HUES64 (cell line): Measurements from ENCODE around the gene PRR18.

Source experiments
- H3K27ac ChIP-seq: 2 replicates; pipeline ENCODE4 v1.7.0; 2013; ENCODE audit warnings: low read depth, low read length, inconsistent platforms
- H3K27me3 ChIP-seq: 2 replicates; pipeline ENCODE4 v1.6.1; 2013; ENCODE audit warnings: mild to moderate bottlenecking, low read length; ENCODE audit not compliant: insufficient read depth
- H3K36me3 ChIP-seq: 2 replicates; pipeline ENCODE4 v1.6.1; 2013; ENCODE audit warnings: mild to moderate bottlenecking, low read length; ENCODE audit not compliant: insufficient read depth
- H3K4me1 ChIP-seq: 2 replicates; pipeline ENCODE4 v1.6.1; 2013; ENCODE audit warnings: mild to moderate bottlenecking, low read length, moderate library complexity; ENCODE audit not compliant: insufficient read depth
- H3K4me3 ChIP-seq: 2 replicates; pipeline ENCODE4 v1.5.1; 2013; ENCODE audit warnings: mild to moderate bottlenecking, low read length, moderate library complexity
- H3K9ac ChIP-seq: 2 replicates; pipeline ENCODE4 v1.6.1; 2013; ENCODE audit warnings: mild to moderate bottlenecking, low read depth, low read length
- H3K9me3 ChIP-seq: 2 replicates; pipeline ENCODE4 v1.6.1; 2013; ENCODE audit warnings: low read depth, low read length; ENCODE audit not compliant: insufficient read depth
- WGBS: fragments of 150-250, 120-280 bp; methylation state at CpG from one replicate; pipeline ENCODE4 v1.1.7; 2013; ENCODE audit warnings: missing lambda C conversion rate; 5-methylcytosine and 5-hydroxymethylcytosine counted together

Gene PRR18

DNA sequence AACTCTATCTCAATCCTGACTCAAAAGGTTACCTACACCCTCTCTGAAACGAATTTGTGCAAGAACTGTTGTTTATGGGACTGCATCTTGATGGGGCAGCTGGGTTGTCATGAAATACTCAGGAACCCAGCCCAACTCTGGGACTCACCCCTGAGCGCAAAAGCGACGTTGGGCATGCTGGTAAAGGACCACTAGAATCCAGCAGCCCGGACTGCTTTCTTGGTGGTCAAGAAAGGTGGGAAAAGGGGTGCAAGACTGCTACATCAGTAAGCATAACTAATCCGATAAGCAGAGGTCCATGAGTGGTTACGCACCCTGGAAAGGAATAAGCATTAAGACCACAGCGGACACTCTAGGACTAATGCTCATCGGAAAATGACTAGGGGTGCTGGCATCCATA is 6.3 kb upstream of the PRR18 start:
- H3K9ac ChIP-seq, result no peak overlapping the region
- H3K27ac ChIP-seq, result no peak overlapping the region
- H3K36me3 ChIP-seq, result peaks cover 2% of the 10 kb centered on the region; the same call in 1 of the 2 replicates
- peaks cover 20% of the 10 kb centered on the region for H3K27me3 ChIP-seq
- H3K4me1 ChIP-seq, result peaks cover 6% of the 10 kb centered on the region
- WGBS, result 88% methylated on average over 7 of the region's 9 CpGs
- no peaks in the 10 kb centered on the region for H3K9me3 ChIP-seq
- H3K4me3 ChIP-seq, result no peak overlapping the region

DNA sequence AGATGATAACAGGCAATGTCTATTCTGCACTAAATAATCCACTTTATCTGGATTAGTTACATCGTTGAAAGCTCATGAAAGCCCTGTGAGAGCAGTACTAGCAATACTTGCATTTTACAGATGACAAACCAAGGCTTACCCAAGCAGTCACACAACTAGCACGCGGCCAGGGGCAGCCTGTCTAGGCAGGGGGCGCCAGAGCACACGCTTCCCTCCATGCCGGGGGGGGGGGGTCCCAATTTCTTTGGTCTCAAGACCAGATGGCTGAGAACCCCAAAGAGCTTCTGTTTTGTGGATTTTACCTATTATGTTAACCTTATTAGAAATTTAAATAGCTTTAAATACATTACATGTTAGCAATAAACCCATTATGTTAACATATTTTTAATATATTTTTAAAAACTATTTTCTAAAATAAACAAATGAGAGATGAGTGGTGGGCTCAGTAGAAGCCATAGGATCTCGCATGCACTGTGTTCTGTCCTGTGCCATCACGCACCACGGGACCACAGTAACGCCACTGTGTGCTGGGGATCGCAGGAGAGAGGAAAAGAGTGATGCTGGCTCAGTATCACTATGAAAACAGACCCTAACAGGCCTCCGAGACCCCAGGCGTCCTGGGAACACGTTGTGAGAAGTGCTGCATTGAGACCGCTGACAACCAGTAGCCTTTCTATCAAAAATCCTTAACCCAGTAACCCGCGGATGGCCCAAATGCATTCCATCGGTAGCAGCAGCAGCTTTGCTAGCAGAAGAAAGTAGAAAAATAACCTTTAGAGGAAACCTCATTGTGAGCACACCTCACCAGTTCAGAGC is 5.3 kb upstream of the PRR18 start:
- Histone ChIP-seq H3K9me3 (no peaks in the 10 kb centered on the region), H3K4me3 (no peak overlapping the region), H3K27ac (no peak overlapping the region), H3K27me3 (peaks cover 29% of the 10 kb centered on the region), H3K9ac (no peak overlapping the region), H3K36me3 (no peaks in the 10 kb centered on the region), H3K4me1 (peaks cover 12% of the 10 kb centered on the region)
- WGBS, result 55% methylated on average over 18 of the region's 18 CpGs

DNA sequence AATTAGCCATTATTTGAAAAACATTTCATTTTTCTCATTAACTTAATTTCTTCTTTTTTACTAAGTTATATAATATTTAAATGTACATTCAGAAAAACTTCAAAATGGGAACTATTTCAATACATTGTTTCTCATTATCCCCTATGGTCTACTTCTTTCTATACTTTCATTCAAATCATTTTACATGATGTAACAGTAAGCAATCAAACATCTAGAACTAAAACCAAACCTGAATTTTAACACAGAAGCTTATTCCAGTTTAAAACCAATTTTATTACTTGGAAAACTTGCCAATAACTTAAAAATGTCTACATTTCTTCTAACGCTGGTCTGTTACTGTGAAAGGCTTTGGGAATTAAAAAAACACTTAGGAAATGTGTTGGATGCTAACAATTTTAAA is 4.6 kb upstream of the PRR18 start:
- Histone ChIP-seq H3K9ac (no peak overlapping the region), H3K27ac (no peak overlapping the region), H3K27me3 (peaks cover 36% of the 10 kb centered on the region), H3K4me1 (peaks cover 12% of the 10 kb centered on the region), H3K4me3 (no peak overlapping the region), H3K36me3 (no peaks in the 10 kb centered on the region), H3K9me3 (no peaks in the 10 kb centered on the region)
- whole genome bisulfite sequencing, result 100% methylated on average over 1 of the region's 1 CpG

DNA sequence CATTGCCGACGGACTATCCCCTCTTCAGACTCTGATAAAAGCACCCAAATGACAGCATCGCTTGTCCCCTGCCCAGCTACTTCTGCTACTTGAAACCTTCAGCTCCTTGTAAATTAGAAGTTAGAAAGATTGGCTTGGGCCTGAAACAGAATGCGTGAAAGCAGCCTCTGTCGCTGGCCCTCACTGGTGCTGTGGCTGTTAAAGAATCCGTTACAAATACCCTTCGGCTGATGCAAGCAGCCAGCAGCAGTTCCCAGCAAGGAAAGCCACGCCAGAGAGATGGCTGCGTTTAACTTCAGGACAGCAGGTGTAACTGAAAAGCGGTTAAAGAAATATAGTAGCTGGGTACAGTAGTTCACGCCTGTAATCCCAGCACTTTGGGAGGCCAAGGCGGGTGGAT is 2.4 kb upstream of the PRR18 start:
- H3K27ac ChIP-seq, result no peak overlapping the region
- H3K27me3 ChIP-seq, result peaks cover 58% of the 10 kb centered on the region
- H3K4me1 ChIP-seq, result peaks cover 12% of the 10 kb centered on the region
- no peak overlapping the region for H3K4me3 ChIP-seq
- no peaks in the 10 kb centered on the region for H3K9me3 ChIP-seq
- 83% methylated on average over 12 of the region's 12 CpGs for WGBS
- no peak overlapping the region for H3K9ac ChIP-seq
- H3K36me3 ChIP-seq, result no peaks in the 10 kb centered on the region

DNA sequence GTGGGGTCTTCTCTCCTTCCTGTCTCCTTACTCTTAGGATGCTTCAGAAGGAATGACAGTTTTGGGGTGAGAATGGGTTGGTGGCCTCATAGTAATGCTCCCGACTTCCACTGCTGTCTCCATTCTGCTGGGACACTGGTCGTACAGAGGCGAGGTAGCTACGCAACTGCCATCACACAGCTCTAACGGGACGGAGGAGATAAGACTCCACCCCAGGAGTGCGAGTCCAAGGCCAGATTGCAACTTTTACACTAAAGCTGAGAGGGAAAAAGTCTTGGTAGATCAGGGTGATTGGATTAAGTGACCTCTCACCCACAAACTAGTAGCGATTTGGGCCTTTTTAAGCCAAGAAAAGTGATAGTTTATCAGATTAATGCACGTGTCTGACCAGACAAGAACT is 1.8 kb upstream of the PRR18 start:
- no peaks in the 10 kb centered on the region for H3K9me3 ChIP-seq
- WGBS, result 93% methylated on average over 9 of the region's 9 CpGs
- H3K9ac ChIP-seq, result no peak overlapping the region
- H3K4me3 ChIP-seq, result no peak overlapping the region
- H3K4me1 ChIP-seq, result peaks cover 12% of the 10 kb centered on the region
- no peak overlapping the region for H3K27ac ChIP-seq
- H3K27me3 ChIP-seq, result peaks cover 64% of the 10 kb centered on the region
- H3K36me3 ChIP-seq, result no peaks in the 10 kb centered on the region

DNA sequence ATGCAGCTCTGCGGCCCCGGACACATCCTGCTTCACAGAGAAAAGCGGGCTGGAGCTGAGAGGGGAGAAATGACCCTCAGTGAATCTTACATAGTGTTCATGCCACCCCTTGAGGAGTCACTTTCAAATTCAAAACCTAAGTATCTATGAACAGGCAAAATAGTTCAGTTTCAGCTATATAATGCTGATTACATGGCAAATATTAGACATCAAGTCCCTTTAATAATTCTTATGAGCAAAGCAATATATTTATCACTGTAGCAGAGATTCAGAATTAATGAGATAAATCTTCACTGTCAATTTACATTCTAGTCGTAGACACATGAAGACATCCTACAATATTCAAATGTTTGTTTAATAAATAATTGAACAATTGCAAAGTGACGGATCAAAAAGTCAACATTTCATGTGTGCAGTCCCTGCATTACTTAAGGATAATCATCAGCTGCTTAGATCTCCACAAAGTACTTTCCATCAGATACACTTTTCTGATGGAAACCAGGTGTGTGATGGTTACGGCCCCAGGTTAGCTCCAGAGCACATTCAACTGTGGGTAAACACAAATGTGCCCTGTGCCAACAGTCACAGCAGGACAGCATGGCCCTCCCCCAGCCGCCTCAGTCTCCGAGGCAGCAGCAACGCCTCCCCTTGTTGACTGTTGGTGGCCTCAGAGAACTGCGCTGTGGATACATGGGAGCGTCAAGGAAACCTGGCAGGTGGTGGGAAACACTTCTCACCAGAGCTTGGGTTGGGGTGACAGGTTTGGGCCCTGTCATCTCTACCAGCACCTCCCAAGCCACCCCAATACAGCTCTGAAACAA is 787 bp upstream of the PRR18 start:
- Histone ChIP-seq H3K9me3 (no peaks in the 10 kb centered on the region), H3K27ac (no peak overlapping the region), H3K4me1 (peaks cover 7% of the 10 kb centered on the region), H3K4me3 (peak overlapping the region; percentile 51), H3K27me3 (peaks cover 74% of the 10 kb centered on the region), H3K9ac (no peak overlapping the region), H3K36me3 (no peaks in the 10 kb centered on the region)
- WGBS, result 38% methylated on average over 11 of the region's 11 CpGs

DNA sequence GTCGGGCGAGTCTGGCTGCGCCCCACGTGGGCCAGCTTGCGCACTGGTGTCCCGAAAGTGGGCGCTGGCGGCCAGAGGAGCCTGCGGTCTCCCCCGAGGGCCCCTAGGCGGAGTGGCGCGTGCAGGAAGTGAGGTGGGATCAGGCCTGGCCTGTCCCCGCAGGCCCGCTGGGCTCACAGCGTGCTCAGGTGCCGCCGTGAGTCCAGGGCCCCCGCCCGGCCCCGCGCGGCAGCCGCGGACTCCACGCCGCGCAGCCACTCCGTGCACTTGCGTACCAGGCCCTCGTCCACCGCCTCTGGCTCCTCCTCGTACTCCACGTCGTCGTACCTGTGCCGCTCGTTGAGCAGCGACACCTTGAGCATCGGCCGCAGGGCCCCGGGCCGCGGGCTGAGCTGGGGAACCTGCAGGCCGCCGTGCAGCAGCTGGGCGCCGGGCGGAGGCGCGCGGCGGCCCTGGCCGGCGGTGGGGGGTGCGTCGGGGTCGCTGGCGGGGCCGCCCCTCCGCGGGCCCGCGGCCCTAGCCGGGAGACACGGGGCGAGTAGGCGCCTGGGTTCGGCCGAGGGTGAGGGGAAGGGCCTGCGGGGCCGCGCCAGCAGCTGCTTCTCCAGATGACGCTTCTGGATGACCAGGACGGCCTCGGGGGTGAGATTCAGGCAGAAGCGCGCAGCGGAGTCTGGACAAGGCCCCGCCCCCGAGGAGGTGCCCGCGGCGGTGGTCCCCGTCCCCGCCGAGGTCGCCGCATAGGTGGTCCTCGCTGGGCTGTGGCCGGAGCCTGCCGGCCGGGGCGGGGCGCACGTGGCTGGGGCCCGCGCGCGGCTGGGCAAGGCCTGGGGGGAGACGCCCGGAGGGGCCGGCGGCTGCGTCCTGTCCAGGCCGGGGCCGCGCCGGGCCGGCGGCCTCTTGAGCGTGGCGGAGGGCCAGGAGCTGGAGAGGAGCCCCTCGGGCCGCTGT is 835 bp downstream of the PRR18 start:
- WGBS, result 4% methylated on average over 115 of the region's 115 CpGs
- Histone ChIP-seq H3K9me3 (no peaks in the 10 kb centered on the region), H3K4me1 (peaks cover 6% of the 10 kb centered on the region), H3K9ac (no peak overlapping the region; the same call in 1 of the 2 replicates), H3K4me3 (peak overlapping the region; percentile 51), H3K27me3 (peaks cover 74% of the 10 kb centered on the region), H3K36me3 (no peaks in the 10 kb centered on the region), H3K27ac (no peak overlapping the region)

DNA sequence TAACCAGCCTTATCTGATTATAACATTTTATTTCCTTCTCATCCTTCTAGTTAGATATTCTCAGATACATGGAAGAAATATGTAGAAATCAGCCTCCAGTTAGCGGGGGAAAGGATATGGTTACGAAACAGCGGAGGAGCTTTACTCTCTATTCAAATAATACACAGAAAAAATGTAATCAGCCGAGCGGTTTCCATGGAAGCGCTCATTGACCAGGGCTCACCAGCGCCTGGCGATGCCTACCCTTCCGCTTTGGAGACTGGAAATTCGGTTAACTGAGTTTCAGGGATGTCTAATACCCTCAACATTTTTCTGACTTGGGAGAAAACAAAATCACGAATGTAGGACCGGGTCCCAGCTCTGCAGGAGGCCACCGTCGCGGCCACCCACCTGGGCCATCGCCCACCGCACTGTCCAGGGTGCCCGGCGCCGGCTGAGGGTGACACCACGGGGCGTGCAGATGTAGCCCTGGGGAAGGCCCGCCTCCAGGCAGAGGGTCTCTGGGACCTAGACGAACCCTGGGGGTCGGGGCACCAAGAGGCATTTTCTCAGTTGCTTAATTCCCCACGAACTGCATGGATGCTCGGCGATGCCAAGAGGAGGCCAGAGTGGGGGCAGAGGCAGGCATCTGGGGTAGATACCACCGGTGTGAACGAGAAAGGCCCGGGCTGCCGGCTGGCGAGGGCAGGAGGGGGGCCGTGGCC is 1.7 kb downstream of the PRR18 start:
- Histone ChIP-seq H3K9me3 (no peaks in the 10 kb centered on the region), H3K36me3 (no peaks in the 10 kb centered on the region), H3K27ac (no peak overlapping the region), H3K4me3 (peak overlapping the region; percentile 51), H3K9ac (no peak overlapping the region), H3K27me3 (peaks cover 73% of the 10 kb centered on the region), H3K4me1 (peaks cover 6% of the 10 kb centered on the region)
- 73% methylated on average over 34 of the region's 34 CpGs for WGBS

DNA sequence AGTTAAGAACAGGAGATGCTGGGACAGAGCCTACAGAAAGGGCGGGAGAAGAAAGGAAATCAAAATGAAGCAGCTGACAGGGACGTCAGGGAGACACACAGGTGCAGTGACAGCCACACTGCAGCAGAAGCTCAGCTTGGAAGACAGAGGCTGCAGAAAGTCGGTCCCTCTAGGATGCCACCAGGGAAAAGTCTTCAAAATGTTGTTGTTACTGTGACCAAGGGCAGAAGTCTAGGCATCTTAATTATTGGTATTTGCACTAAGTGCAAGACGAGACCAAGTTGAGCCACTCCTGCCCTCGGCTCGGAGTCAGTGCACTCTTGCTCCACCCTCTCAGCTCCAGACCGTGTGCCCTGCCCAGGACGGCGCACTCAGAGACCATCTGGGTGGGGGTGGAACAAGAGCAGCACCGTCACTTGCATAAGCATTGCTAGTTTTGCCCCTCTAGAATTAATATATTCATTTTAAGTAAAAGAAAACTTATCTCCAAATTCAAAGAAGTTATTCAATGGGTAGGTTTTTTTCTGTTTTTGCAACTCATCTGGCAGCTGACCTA is 2.6 kb downstream of the PRR18 start:
- H3K27ac ChIP-seq, result no peak overlapping the region
- 55% methylated on average over 9 of the region's 10 CpGs for WGBS
- H3K4me3 ChIP-seq, result no peak overlapping the region
- no peak overlapping the region for H3K9ac ChIP-seq
- H3K9me3 ChIP-seq, result no peaks in the 10 kb centered on the region
- peaks cover 66% of the 10 kb centered on the region for H3K27me3 ChIP-seq
- peaks cover 6% of the 10 kb centered on the region for H3K4me1 ChIP-seq
- H3K36me3 ChIP-seq, result no peaks in the 10 kb centered on the region

DNA sequence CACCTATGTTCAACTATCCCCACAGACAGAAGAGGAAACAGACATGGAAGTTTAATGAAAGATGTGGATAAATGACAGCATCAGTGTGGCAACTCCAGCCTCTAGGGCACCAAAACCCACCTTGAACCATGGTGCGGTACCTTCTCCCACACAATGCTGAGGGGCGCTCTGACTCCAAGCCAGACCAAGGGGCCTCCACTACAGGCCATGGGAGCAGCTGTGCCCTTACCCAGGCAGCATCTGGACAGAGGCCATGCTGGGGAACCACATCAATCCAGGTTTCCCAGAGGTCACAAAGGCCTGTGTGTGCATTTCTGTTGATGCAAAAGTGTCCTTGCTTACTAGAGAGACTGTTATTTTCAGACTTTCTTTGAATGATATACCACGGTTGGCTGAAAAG is 4.1 kb downstream of the PRR18 start:
- no peaks in the 10 kb centered on the region for H3K36me3 ChIP-seq
- WGBS, result 89% methylated on average over 3 of the region's 3 CpGs

More for the DNA sequence above, 4.1 kb downstream of the PRR18 start:
- no peaks in the 10 kb centered on the region for H3K9me3 ChIP-seq
- no peak overlapping the region for H3K27ac ChIP-seq
- no peak overlapping the region for H3K4me3 ChIP-seq
- H3K4me1 ChIP-seq, result peaks cover 6% of the 10 kb centered on the region
- peaks cover 50% of the 10 kb centered on the region for H3K27me3 ChIP-seq
- no peak overlapping the region for H3K9ac ChIP-seq
